Peyer's patch (tissue), 4 donors: ENCODE results near the gene CDX1. TPM values are rescaled to one million over a fixed set of nuclear protein-coding genes. Genes with fewer than 3 reads are reported as not detected.

Experiments
- DNase-seq, 3 donors: peaks; one replicate each; pipeline ENCODE4 v3.0.0-alpha.2; 2017 to 2019
- H3K27ac ChIP-seq, 4 donors: fragments of 200-600 bp; sonication (generic); one replicate each; pipeline ENCODE4 v1.5.1; 2016 to 2019
- H3K27me3 ChIP-seq, 2 donors: fragments of 200-600 bp; sonication (generic); one replicate each; pipeline ENCODE4 v1.5.1; 2019
- H3K36me3 ChIP-seq, 3 donors: fragments of 200-600 bp; sonication (generic); one replicate each; pipeline ENCODE4 v1.5.1; 2016 to 2019
- H3K4me1 ChIP-seq, 4 donors: fragments of 200-600 bp; sonication (generic); one replicate each; pipeline ENCODE4 v1.5.1; 2016 to 2019
- H3K4me3 ChIP-seq, 4 donors: fragments of 200-600 bp; sonication (generic); 1 replicate in 3 of 4; 2 replicates in 1 of 4; pipeline ENCODE4 v1.5.1; 2016 to 2019; ENCODE audit warnings: mild to moderate bottlenecking in 1 of 4
- H3K9me3 ChIP-seq, 4 donors: fragments of 200-600 bp; sonication (generic); one replicate each; pipeline ENCODE4 v1.5.1; 2016 to 2019; ENCODE audit warnings: mild to moderate bottlenecking in 1 of 4
- POLR2A ChIP-seq, 2 donors: fragments of 450-650 bp; IDR thresholded peaks; one replicate each; pipeline ENCODE4 v1.5.1; 2017; ENCODE audit warnings: antibody characterized with exemption in 2 of 2, mild to moderate bottlenecking in 2 of 2, moderate library complexity in 2 of 2
- total RNA-seq, 4 donors: library from RNA; depleted of rRNA; stranded (reverse); fragments of >200 nt; gene quantifications; one replicate each; pipeline ENCODE4 v1.1.0, GENCODE V29; 2016
- TF ChIP-seq, protein P1 (sequence below), 6 experiments: fragments of 450-650 bp in 4 of 6; fragments of 200-600 bp in 2 of 6; sonication (generic) in 1 of 6; IDR thresholded peaks; one replicate each; pipeline ENCODE4 v1.5.1; 2017 to 2019; ENCODE audit warnings: antibody characterized with exemption in 6 of 6, mild to moderate bottlenecking in 3 of 6, moderate library complexity in 1 of 6

Gene CDX1
- total RNA-seq, 4 donors from 2014 or later, result 177 to 429 (median 370) TPM

DNA sequence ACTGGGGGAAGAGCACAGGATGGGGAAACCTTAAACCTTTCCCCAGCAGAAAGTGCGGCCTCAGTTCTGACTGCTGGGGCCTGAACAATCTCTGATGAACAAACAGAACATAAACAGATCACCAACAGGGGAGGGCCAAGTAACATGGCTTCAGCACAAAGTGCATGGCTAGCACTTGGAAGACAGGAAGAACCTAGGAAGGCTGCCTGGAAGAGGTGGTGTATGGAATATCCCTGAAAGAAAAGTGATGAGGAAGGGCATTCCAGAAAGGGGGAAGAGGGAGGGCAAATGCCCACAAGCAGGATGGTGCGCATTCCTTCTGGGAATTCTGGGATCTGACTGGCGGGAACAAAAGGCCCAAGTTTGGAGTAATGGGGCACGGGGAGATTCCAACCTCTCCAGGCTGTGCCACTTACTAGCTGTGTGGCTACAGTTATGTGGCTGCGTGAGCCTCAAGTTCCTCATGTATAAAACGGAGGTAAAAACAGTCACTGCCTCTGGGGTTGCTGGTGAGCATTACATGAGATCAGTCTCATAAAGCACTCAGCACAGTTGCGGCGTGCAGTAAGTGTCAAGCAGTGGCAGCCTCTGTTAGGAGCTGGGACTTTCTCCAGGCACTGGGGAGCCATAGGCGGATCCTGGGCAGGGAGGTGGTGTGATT lies 12.5 kb upstream of the CDX1 start:
- TF ChIP-seq, protein P1, sequence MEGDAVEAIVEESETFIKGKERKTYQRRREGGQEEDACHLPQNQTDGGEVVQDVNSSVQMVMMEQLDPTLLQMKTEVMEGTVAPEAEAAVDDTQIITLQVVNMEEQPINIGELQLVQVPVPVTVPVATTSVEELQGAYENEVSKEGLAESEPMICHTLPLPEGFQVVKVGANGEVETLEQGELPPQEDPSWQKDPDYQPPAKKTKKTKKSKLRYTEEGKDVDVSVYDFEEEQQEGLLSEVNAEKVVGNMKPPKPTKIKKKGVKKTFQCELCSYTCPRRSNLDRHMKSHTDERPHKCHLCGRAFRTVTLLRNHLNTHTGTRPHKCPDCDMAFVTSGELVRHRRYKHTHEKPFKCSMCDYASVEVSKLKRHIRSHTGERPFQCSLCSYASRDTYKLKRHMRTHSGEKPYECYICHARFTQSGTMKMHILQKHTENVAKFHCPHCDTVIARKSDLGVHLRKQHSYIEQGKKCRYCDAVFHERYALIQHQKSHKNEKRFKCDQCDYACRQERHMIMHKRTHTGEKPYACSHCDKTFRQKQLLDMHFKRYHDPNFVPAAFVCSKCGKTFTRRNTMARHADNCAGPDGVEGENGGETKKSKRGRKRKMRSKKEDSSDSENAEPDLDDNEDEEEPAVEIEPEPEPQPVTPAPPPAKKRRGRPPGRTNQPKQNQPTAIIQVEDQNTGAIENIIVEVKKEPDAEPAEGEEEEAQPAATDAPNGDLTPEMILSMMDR (IDR thresholded peaks at IDR 0.05), result no peak
- no peak for TF ChIP-seq POLR2A (IDR thresholded peaks at IDR 0.05)
- Histone ChIP-seq H3K27me3 (no peaks in the 10 kb centered on the region), H3K27ac (peak overlapping the region; percentile 56 to 79 (median 64)), H3K36me3 (no peaks in the 10 kb centered on the region), H3K4me1 (no peaks in the 10 kb centered on the region), H3K9me3 (no peaks in the 10 kb centered on the region), H3K4me3 (peak overlapping the region; percentile 7 to 44 (median 34))
- DNase-seq, result no peak

DNA sequence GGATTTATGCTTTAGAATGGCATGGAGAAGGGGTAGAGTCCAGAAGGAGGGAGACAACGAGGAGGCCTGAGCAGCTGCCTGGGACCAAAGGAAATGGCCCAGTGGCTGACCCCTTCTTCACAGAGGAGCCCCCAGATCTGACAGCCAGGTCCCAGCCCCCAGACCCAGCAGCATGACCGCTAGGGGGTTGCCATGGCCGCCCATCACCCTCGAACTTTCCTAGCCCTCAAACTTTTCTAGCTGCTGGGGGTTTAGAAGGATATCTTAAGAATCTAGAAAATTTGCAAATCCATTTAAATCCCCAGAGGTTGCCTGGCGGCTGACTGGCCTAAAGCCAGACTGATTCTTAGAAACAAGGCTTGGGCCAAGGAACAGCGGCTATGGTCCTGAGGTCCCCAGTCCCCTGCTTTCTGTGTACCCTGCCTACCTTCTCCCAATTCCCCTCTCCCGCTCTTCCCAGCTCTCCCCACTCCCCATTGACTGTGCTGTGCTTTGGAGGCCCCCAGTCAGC lies 11.9 kb upstream of the CDX1 start:
- H3K9me3 ChIP-seq, result no peaks in the 10 kb centered on the region
- TF ChIP-seq, protein P1 (IDR thresholded peaks at IDR 0.05), result no peak
- no peak for TF ChIP-seq POLR2A (IDR thresholded peaks at IDR 0.05)
- peak overlapping the region; percentile 56 to 79 (median 64) for H3K27ac ChIP-seq
- no peak for DNase-seq
- peak overlapping the region; percentile 29 to 50 (median 42) for H3K4me3 ChIP-seq
- no peaks in the 10 kb centered on the region for H3K4me1 ChIP-seq
- H3K36me3 ChIP-seq, result no peaks in the 10 kb centered on the region
- no peaks in the 10 kb centered on the region for H3K27me3 ChIP-seq

DNA sequence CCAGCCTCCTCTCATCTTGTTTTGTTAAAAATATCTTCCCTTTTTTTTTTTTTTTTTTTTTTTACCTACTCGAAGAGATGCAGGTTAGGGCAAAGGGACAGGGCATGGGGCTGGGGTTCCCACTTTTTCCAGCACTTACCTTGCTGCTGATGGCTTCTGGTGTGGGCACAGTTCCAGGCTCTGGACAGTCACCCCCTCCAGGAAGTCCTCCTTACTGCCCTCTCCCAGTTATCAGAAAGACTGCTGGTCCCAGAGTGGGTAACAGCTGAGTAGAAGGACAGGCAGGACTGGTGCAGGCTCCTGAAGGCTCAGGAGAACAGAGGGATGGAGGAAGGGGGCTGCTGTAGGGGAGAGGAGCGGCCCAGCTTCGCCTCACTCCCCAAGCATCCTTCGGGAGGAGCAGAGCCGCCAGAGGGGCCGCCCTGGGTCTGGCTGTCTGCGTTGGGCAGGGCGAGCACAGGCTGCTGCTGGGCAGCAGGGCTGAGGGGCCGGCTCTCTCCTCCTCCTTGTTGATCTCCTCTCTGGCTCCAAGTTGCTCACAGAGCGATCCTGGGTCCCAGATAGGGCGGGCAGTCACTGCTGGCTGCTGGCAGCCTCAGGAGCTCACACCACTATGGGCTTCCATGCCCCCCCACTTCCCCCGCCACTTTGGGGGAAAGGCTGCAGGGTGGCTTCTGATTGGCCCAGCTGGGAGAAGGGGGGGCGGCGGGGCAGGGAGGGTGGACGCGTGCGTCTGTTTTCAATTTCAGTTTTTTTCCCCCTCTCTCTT lies 11.1 kb upstream of the CDX1 start, which contains the start of gene PDGFRB:
PDGFRB (minus strand) TSS at position 588 of the 769 bp plus-strand sequence. CDS start 18,798 bp downstream, outside the sequence.
- peak; percentile 71 to 88 (median 73) for DNase-seq
- peak within 1 kb of the TSS; percentile 29 to 50 (median 42) for H3K4me3 ChIP-seq
- peak within 1 kb of the TSS; percentile 56 to 80 (median 72) for H3K27ac ChIP-seq
- no peaks in the 10 kb centered on the region for H3K36me3 ChIP-seq
- no peaks in the 10 kb centered on the region for H3K9me3 ChIP-seq
- TF ChIP-seq POLR2A (IDR thresholded peaks at IDR 0.05), result no peak
- TF ChIP-seq, protein P1 (IDR thresholded peaks at IDR 0.05), result no peak
- H3K4me1 ChIP-seq, result peaks cover 0 to 4% (median 0%) of the 10 kb centered on the region in 4 donors
- no peaks in the 10 kb centered on the region for H3K27me3 ChIP-seq

DNA sequence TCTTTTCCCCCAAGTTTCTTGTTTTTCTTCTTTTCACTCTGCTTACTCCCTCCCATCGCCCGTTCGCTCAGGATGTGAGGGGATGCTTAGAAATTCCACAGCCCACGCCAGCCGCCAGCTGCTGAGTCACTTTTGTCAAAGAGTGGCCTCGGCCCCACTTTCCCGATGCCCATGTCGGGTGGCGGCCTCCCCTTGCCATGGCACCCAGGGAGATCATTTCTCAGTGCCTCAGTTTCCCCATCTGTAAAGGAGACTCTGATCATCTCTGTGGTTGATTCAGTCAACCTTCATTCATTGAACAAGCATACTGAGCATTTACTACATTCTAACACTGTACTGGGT lies 10.6 kb upstream of the CDX1 start:
- Histone ChIP-seq H3K9me3 (no peaks in the 10 kb centered on the region), H3K27ac (peak overlapping the region; percentile 44 to 80 (median 68)), H3K4me1 (peaks cover 0 to 4% (median 0%) of the 10 kb centered on the region in 4 donors), H3K4me3 (peak overlapping the region; percentile 29 to 50 (median 42)), H3K36me3 (no peaks in the 10 kb centered on the region), H3K27me3 (no peaks in the 10 kb centered on the region)
- DNase-seq, result no peak
- TF ChIP-seq, protein P1 (IDR thresholded peaks at IDR 0.05), result no peak
- no peak for TF ChIP-seq POLR2A (IDR thresholded peaks at IDR 0.05)

DNA sequence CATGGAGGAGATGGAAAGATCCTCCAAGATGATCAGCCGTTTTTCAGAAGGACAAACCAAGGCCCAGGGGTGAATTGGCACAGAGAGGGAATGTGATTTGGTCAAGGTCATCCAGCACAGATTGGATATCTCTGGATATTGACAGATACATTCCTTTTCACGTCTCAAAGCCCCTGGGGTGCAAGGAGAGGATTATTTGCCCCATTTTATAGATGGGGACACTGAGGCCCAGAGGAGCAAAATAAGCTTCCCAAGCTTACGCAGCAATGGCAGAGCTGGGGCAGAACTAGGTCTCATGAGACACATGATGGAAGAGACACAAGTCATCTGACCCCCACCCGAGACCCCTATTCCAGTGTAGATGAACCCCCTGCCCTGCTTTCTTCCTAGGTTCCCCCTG lies 10.0 kb upstream of the CDX1 start:
- no peak for DNase-seq

More for the DNA sequence above, 10.0 kb upstream of the CDX1 start:
- Histone ChIP-seq H3K4me3 (no peak overlapping the region), H3K9me3 (no peaks in the 10 kb centered on the region), H3K4me1 (peaks cover 0 to 4% (median 0%) of the 10 kb centered on the region in 4 donors), H3K36me3 (no peaks in the 10 kb centered on the region), H3K27me3 (no peaks in the 10 kb centered on the region), H3K27ac (peak overlapping the region; percentile 44 to 80 (median 68))
- TF ChIP-seq POLR2A (IDR thresholded peaks at IDR 0.05), result no peak
- TF ChIP-seq, protein P1 (IDR thresholded peaks at IDR 0.05), result no peak
